ENCODE data around the gene EDA. TPM values are rescaled to one million over a fixed set of nuclear protein-coding genes. Genes with fewer than 3 reads are reported as not detected.

The EDA gene
- total and polyA plus RNA-seq, 10 of the 15 experiments (the other 5 are each of a cell fraction or from before 2014, with no cell fraction given) = 0.06 TPM; not detected in 9

- Histone ChIP-seq H4K20me1 (ENCODE audit: control insufficient read depth, insufficient read depth) (no peaks in the 10 kb centered on the region), H3K9ac (ENCODE audit: control insufficient read depth, insufficient read depth, low read length) (no peak overlapping the region), H3K79me2 (ENCODE audit: control insufficient read depth, insufficient read depth, low read length) (no peaks in the 10 kb centered on the region), H3K27ac (ENCODE audit: control insufficient read depth, insufficient read depth) (no peak overlapping the region), H3K36me3 (ENCODE audit: control insufficient read depth in 2 of 2, insufficient read depth in 2 of 2, low read length in 1 of 2) (no peaks in the 10 kb centered on the region), H3K4me2 (ENCODE audit: control insufficient read depth, insufficient read depth) (no peak overlapping the region), H3K4me1 (ENCODE audit: control insufficient read depth, insufficient read depth, low read length) (no peaks in the 10 kb centered on the region), H3K9me3 (replicated peaks; ENCODE audit: control insufficient read depth, insufficient read depth, low read length) (no peaks in the 10 kb centered on the region), H2AFZ (ENCODE audit: control insufficient read depth, low read depth, low read length) (no peak overlapping the region), H3K27me3 (replicated peaks in 1 of 2; ENCODE audit: control insufficient read depth in 2 of 2, insufficient read depth in 2 of 2, low read length in 1 of 2) (no peaks in the 10 kb centered on the region), H3K4me3 (no peak overlapping the region)
- CTCF ChIA-PET = no interaction called here
- intact Hi-C loops (cut with micrococcal nuclease; ENCODE audit: unreplicated experiment) = no loop called here
- RAD21 ChIA-PET (ENCODE audit: unreplicated experiment) = no interaction called here
- 26% methylated on average over 4 of the region's 4 CpGs for WGBS (ENCODE audit: insufficient coverage, insufficient replicate concordance, low lambda C conversion rate, missing lambda C conversion rate)
- FAIRE-seq (no peak), DNase-seq (ENCODE audit: low read depth, low spot score) (no peak), ATAC-seq (no peak)
- no TSS peak for BruUV-seq (replicated peaks)
- POLR2A ChIA-PET = no interaction called here
- in situ Hi-C loops (cut with MboI) = no loop called here
- SMC1A ChIA-PET (ENCODE audit: uncharacterized antibody, unreplicated experiment) = no interaction called here
- TF ChIP-seq FOS (IDR thresholded peaks at IDR 0.05; ENCODE audit: borderline replicate concordance, extremely low read depth, insufficient read length) (no peak), RB1 (IDR thresholded peaks at IDR 0.05; ENCODE audit: borderline replicate concordance) (no peak), SRF (IDR thresholded peaks at IDR 0.05; ENCODE audit: low read depth in 2 of 2, low read length in 2 of 2) (no peak), ZBTB40 (IDR thresholded peaks at IDR 0.05; ENCODE audit: borderline replicate concordance) (no peak), RCOR1 (conservative IDR thresholded peaks at IDR 0.05; ENCODE audit: low read depth, low read length) (no peak), POU2F2 (IDR thresholded peaks at IDR 0.05; ENCODE audit: borderline replicate concordance, low read depth, low read length) (no peak), MEF2A (IDR thresholded peaks at IDR 0.05; ENCODE audit: insufficient read depth, low read depth, low read length) (no peak), ZBTB11 (CRISPR knock-in tag; IDR thresholded peaks at IDR 0.05) (no peak), EED (IDR thresholded peaks at IDR 0.05; ENCODE audit: low read depth) (no peak), TARDBP (IDR thresholded peaks at IDR 0.05; ENCODE audit: borderline replicate concordance) (no peak), IKZF1 (conservative IDR thresholded peaks at IDR 0.05) (no peak), BMI1 (IDR thresholded peaks at IDR 0.05; ENCODE audit: borderline replicate concordance) (no peak), LARP7 (IDR thresholded peaks at IDR 0.05) (no peak), PAX5 (IDR thresholded peaks at IDR 0.05; ENCODE audit: borderline replicate concordance, low read depth, low read length) (no peak), IRF5 (IDR thresholded peaks at IDR 0.05; ENCODE audit: borderline replicate concordance) (no peak)
- TF ChIP-seq, protein P1, sequence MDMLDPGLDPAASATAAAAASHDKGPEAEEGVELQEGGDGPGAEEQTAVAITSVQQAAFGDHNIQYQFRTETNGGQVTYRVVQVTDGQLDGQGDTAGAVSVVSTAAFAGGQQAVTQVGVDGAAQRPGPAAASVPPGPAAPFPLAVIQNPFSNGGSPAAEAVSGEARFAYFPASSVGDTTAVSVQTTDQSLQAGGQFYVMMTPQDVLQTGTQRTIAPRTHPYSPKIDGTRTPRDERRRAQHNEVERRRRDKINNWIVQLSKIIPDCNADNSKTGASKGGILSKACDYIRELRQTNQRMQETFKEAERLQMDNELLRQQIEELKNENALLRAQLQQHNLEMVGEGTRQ (IDR thresholded peaks at IDR 0.05; ENCODE audit: borderline replicate concordance, low read depth, low read length) = no peak
Measured at GRCh38 chrX:69968950-69969349, 353.0 kb downstream of the EDA start.
